Endothelial cell of umbilical vein (primary cell): ENCODE results near the gene RFLNA. TPM values are rescaled to one million over a fixed set of nuclear protein-coding genes. Genes with fewer than 3 reads are reported as not detected.

Experiments used
- BruUV-seq: library from RNA; stranded (reverse); fragments of 400-500 nt; replicated peaks from 2 replicates; lab custom pipeline; 2021; lab: Mats Ljungman, UMichigan
- CTCF ChIA-PET: fragments of 300-600, 350-600 bp; sonication (Branson Sonifier 250); formaldehyde crosslinking; loops from one replicate; lab custom pipeline; 2021; ENCODE audit warnings: antibody characterized with exemption, inconsistent platforms; lab: Charles Lee
- POLR2A ChIA-PET: fragments of 300-600, 350-600 bp; sonication (Branson Sonifier 250); formaldehyde crosslinking; loops from one replicate; lab custom pipeline; 2021; ENCODE audit warnings: antibody characterized with exemption, inconsistent platforms; lab: Charles Lee
- DNase-seq: peaks from one replicate; pipeline ENCODE4 v3.0.0-alpha.2; 2011; ENCODE audit warnings: low read depth, low spot score
- FAIRE-seq: peaks from 2 replicates; lab custom pipeline; 2011; peaks lifted over from hg19 to GRCh38; lab: Jason Lieb, UNC
- H2AFZ ChIP-seq: 2 replicates; pipeline ENCODE4 v1.6.0; 2012; ENCODE audit warnings: low read depth, low read length, control low read depth, inconsistent platforms
- H3K27ac ChIP-seq: 2 replicates; pipeline ENCODE4 v1.5.1; 2011; ENCODE audit warnings: low read depth, mild to moderate bottlenecking, control low read depth, low read length, moderate library complexity; ENCODE audit not compliant: insufficient read depth
- H3K27me3 ChIP-seq, 2 experiments: 2 replicates each; pipeline versions ENCODE4 v1.6.0 to v1.6.1; 2011; ENCODE audit warnings: low read length in 2 of 2, mixed read lengths in 1 of 2; ENCODE audit not compliant: control insufficient read depth in 2 of 2, insufficient read depth in 2 of 2
- H3K36me3 ChIP-seq, 2 experiments: 2 replicates in 1 of 2; 3 replicates in 1 of 2; pipeline ENCODE4 v1.5.1; 2011; ENCODE audit warnings: low read length in 2 of 2, mild to moderate bottlenecking in 1 of 2, moderate library complexity in 1 of 2; ENCODE audit not compliant: control insufficient read depth in 2 of 2, insufficient read depth in 2 of 2; ENCODE audit errors: extremely low read depth in 1 of 2
- H3K4me1 ChIP-seq: 3 replicates; pipeline ENCODE4 v1.5.1; 2011; ENCODE audit warnings: mild to moderate bottlenecking, low read length; ENCODE audit not compliant: control insufficient read depth, insufficient read depth; ENCODE audit errors: extremely low read depth
- H3K4me2 ChIP-seq: 2 replicates; pipeline ENCODE4 v1.6.1; 2011; ENCODE audit warnings: low read length, control low read depth, mixed read lengths; ENCODE audit not compliant: insufficient read depth
- H3K4me3 ChIP-seq, 3 experiments: fragments of 200-600 bp in 1 of 3; sonication (generic), shearing (Covaris generic) in 1 of 3; replicated peaks in 1 of 3; 2 replicates each; pipeline ENCODE4 v1.5.1; 2011 to 2016; ENCODE audit warnings: control low read depth in 3 of 3, low read length in 3 of 3, mild to moderate bottlenecking in 2 of 3, inconsistent platforms in 1 of 3, low read depth in 1 of 3, moderate library complexity in 1 of 3; ENCODE audit not compliant: insufficient read depth in 1 of 3
- H3K79me2 ChIP-seq: 2 replicates; pipeline ENCODE4 v1.6.0; 2012; ENCODE audit warnings: low read length, inconsistent platforms; ENCODE audit not compliant: control insufficient read depth, insufficient read depth
- H3K9ac ChIP-seq: replicated peaks from 2 replicates; pipeline ENCODE3; 2011; ENCODE audit warnings: low read length, control low read depth; ENCODE audit not compliant: insufficient read depth; ENCODE audit errors: extremely low read depth
- H3K9me1 ChIP-seq: replicated peaks from 3 replicates; pipeline ENCODE4 v1.6.0; 2011; ENCODE audit warnings: mild to moderate bottlenecking, low read length; ENCODE audit not compliant: control insufficient read depth, insufficient read depth; ENCODE audit errors: extremely low read depth
- H3K9me3 ChIP-seq: replicated peaks from 2 replicates; pipeline ENCODE4 v1.5.1; 2012; ENCODE audit warnings: low read length, inconsistent platforms; ENCODE audit not compliant: control insufficient read depth, insufficient read depth
- H4K20me1 ChIP-seq: replicated peaks from 2 replicates; pipeline ENCODE3; 2011; ENCODE audit warnings: mild to moderate bottlenecking, low read length; ENCODE audit not compliant: control insufficient read depth, insufficient read depth; ENCODE audit errors: extremely low read depth
- EZH2 ChIP-seq: IDR thresholded peaks from 2 replicates; pipeline ENCODE4 v1.6.1; 2012; ENCODE audit warnings: borderline replicate concordance, low read depth, mild to moderate bottlenecking, moderate library complexity, low read length, inconsistent platforms; ENCODE audit not compliant: severe bottlenecking
- FOS ChIP-seq: IDR thresholded peaks from 2 replicates; pipeline ENCODE4 v1.6.1; 2011; ENCODE audit warnings: mild to moderate bottlenecking, low read length, moderate library complexity, borderline replicate concordance; ENCODE audit not compliant: insufficient read depth
- POLR2A ChIP-seq: IDR thresholded peaks from 2 replicates; pipeline ENCODE4 v1.6.1; 2012; ENCODE audit warnings: low read depth, mild to moderate bottlenecking, control low read depth, low read length
- POLR2AphosphoS5 ChIP-seq: IDR thresholded peaks from 2 replicates; pipeline ENCODE4 v1.6.1; 2012; ENCODE audit warnings: low read depth, mild to moderate bottlenecking, control low read depth, low read length, moderate library complexity; ENCODE audit not compliant: insufficient read depth
- dilution Hi-C: fragments of 300-500 bp; cut with MboI; formaldehyde crosslinking; loops from one replicate; pipeline ENCODE4 v1.15.0; 2019; ENCODE audit warnings: low sequenced_read_pairs; ENCODE audit not compliant: extremely low pct_ligation_motif_present
- intact Hi-C: fragments of 100-400 bp; cut with micrococcal nuclease; formaldehyde crosslinking; loops from one replicate; pipeline ENCODE4 v1.10.0; 2022
- polyA plus RNA-seq, 4 experiments: library from polyadenylated mRNA; depleted of rRNA in 3 of 4; stranded (reverse) in 3 of 4; unstranded in 1 of 4; fragments of >200 nt; gene quantifications; 2 replicates each; pipeline versions ENCODE4 v1.2.1 to v1.2.3, GENCODE V29; 2011 to 2012; ENCODE audit warnings: missing spikeins in 1 of 4
- total RNA-seq: library from RNA; stranded (reverse); gene quantifications from 2 replicates; pipeline ENCODE4 v1.2.3, GENCODE V29; 2021
- TF ChIP-seq, protein P1 (sequence below): IDR thresholded peaks from 2 replicates; pipeline ENCODE4 v1.6.1; 2011; ENCODE audit not compliant: insufficient read depth, insufficient read length
- TF ChIP-seq, protein P2 (sequence below), 2 donors: IDR thresholded peaks; 1 replicate in 1 of 2; 2 replicates in 1 of 2; pipeline ENCODE4 v1.5.1; 2011; ENCODE audit warnings: low read length in 2 of 2, mild to moderate bottlenecking in 2 of 2, moderate library complexity in 2 of 2, control low read depth in 1 of 2, inconsistent platforms in 1 of 2, low read depth in 1 of 2; ENCODE audit not compliant: insufficient read depth in 1 of 2; ENCODE audit errors: extremely low read depth in 1 of 2

RFLNA gene
- total and polyA plus RNA-seq, 2 donors (not counting 3 experiments of a cell fraction or from before 2014, with no cell fraction given): 19.7 to 24.5 TPM

DNA sequence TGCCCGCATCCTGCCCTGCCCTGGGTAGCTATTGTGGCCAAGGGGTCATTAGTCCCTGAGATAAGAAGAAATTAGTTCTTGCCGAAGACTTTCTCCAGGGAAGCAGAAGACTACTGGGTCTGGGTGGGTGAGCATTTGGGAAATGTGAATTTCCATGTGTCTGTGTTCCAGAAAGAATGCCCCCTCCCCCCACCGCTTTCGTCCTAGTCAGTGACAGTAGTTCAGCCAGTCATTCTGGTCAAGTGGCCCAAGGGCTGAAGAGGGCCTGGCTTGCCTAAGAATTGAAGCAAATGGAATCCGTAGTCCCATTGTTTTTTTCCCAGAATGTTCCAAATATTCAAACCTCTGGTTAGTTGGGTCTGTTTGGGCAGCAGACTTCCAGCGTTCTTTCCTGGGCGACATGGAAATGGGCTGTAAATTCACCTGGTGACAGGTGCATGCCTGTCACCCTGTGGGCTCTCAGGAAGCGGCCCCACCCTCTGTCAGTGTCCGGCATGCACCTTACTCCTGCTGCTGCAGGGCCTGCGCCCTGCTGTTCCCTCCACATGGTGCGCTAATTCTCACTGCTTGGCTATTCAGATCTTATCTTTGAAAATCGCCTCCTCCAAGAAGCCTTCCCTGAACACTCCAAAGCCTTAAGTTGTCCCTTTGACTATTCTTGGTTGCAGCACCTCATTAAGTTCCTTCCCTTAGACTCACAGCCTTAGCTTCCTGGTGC is 1.4 kb upstream of the RFLNA start:
- H3K4me3 ChIP-seq: no peak overlapping the region
- no peak for FAIRE-seq
- H3K4me2 ChIP-seq: no peak overlapping the region
- H3K9ac ChIP-seq: no peak overlapping the region
- no peak overlapping the region for H2AFZ ChIP-seq
- no peak for DNase-seq
- H3K79me2 ChIP-seq: peaks cover 30% of the 10 kb centered on the region
- H3K27me3 ChIP-seq: no peaks in the 10 kb centered on the region
- ChIA-PET POLR2A (no interaction called here), CTCF (interaction anchor here (2.0 kb wide), 1 partner anchor 240 kb away, joined by 16 read pairs; no protein-coding TSS in a partner anchor)
- TF ChIP-seq, protein P1, sequence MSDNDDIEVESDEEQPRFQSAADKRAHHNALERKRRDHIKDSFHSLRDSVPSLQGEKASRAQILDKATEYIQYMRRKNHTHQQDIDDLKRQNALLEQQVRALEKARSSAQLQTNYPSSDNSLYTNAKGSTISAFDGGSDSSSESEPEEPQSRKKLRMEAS: no peak
- TF ChIP-seq EZH2 (no peak), POLR2A (no peak), FOS (no peak), POLR2AphosphoS5 (no peak)
- TF ChIP-seq, protein P2, sequence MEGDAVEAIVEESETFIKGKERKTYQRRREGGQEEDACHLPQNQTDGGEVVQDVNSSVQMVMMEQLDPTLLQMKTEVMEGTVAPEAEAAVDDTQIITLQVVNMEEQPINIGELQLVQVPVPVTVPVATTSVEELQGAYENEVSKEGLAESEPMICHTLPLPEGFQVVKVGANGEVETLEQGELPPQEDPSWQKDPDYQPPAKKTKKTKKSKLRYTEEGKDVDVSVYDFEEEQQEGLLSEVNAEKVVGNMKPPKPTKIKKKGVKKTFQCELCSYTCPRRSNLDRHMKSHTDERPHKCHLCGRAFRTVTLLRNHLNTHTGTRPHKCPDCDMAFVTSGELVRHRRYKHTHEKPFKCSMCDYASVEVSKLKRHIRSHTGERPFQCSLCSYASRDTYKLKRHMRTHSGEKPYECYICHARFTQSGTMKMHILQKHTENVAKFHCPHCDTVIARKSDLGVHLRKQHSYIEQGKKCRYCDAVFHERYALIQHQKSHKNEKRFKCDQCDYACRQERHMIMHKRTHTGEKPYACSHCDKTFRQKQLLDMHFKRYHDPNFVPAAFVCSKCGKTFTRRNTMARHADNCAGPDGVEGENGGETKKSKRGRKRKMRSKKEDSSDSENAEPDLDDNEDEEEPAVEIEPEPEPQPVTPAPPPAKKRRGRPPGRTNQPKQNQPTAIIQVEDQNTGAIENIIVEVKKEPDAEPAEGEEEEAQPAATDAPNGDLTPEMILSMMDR (IDR thresholded peaks at IDR 0.05; ENCODE audit: extremely low read depth in 1 of 2, insufficient read depth in 1 of 2, low read depth in 1 of 2, low read length in 2 of 2): no peak
- no peaks in the 10 kb centered on the region for H4K20me1 ChIP-seq
- no TSS peak for BruUV-seq
- no peaks in the 10 kb centered on the region for H3K9me3 ChIP-seq
- H3K36me3 ChIP-seq: no peaks in the 10 kb centered on the region
- dilution Hi-C loops: no loop called here
- intact Hi-C loops: no loop called here
- H3K9me1 ChIP-seq: no peaks in the 10 kb centered on the region
- no peak overlapping the region for H3K27ac ChIP-seq
- H3K4me1 ChIP-seq: peaks cover 27% of the 10 kb centered on the region
